ENCODE data around the gene SLX4IP. TPM values are rescaled to one million over a fixed set of nuclear protein-coding genes. Genes with fewer than 3 reads are reported as not detected.

SLX4IP gene
- total and polyA plus RNA-seq, 2 of the 13 experiments (the other 11 are each of a cell fraction or from before 2014, with no cell fraction given): 3.6 to 7.3 TPM

GRCh38 chr20:10673842-10674683, 239.0 kb downstream of the SLX4IP start, which contains the start of gene JAG1 (continued):
- TF ChIP-seq, protein P1, sequence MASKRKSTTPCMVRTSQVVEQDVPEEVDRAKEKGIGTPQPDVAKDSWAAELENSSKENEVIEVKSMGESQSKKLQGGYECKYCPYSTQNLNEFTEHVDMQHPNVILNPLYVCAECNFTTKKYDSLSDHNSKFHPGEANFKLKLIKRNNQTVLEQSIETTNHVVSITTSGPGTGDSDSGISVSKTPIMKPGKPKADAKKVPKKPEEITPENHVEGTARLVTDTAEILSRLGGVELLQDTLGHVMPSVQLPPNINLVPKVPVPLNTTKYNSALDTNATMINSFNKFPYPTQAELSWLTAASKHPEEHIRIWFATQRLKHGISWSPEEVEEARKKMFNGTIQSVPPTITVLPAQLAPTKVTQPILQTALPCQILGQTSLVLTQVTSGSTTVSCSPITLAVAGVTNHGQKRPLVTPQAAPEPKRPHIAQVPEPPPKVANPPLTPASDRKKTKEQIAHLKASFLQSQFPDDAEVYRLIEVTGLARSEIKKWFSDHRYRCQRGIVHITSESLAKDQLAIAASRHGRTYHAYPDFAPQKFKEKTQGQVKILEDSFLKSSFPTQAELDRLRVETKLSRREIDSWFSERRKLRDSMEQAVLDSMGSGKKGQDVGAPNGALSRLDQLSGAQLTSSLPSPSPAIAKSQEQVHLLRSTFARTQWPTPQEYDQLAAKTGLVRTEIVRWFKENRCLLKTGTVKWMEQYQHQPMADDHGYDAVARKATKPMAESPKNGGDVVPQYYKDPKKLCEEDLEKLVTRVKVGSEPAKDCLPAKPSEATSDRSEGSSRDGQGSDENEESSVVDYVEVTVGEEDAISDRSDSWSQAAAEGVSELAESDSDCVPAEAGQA (IDR thresholded peaks at IDR 0.05; ENCODE audit: low read depth): no peak
- TF ChIP-seq, protein P1 (CRISPR knock-in tag; IDR thresholded peaks at IDR 0.05; ENCODE audit: borderline replicate concordance): no peak
- TF ChIP-seq, protein P2, sequence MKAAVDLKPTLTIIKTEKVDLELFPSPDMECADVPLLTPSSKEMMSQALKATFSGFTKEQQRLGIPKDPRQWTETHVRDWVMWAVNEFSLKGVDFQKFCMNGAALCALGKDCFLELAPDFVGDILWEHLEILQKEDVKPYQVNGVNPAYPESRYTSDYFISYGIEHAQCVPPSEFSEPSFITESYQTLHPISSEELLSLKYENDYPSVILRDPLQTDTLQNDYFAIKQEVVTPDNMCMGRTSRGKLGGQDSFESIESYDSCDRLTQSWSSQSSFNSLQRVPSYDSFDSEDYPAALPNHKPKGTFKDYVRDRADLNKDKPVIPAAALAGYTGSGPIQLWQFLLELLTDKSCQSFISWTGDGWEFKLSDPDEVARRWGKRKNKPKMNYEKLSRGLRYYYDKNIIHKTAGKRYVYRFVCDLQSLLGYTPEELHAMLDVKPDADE (CRISPR knock-in tag; IDR thresholded peaks at IDR 0.05): no peak; the same call in 1 of the 2 replicates
- TF ChIP-seq SAFB2 (CRISPR knock-in tag; IDR thresholded peaks at IDR 0.05; ENCODE audit: borderline replicate concordance, low read depth): peak; percentile 45; the same call in 1 of the 2 replicates
- no peak for TF ChIP-seq CC2D1A (CRISPR knock-in tag; IDR thresholded peaks at IDR 0.05)
- TF ChIP-seq ZNF569 (CRISPR knock-in tag; IDR thresholded peaks at IDR 0.05; ENCODE audit: borderline replicate concordance): no peak
- TF ChIP-seq, protein P3, sequence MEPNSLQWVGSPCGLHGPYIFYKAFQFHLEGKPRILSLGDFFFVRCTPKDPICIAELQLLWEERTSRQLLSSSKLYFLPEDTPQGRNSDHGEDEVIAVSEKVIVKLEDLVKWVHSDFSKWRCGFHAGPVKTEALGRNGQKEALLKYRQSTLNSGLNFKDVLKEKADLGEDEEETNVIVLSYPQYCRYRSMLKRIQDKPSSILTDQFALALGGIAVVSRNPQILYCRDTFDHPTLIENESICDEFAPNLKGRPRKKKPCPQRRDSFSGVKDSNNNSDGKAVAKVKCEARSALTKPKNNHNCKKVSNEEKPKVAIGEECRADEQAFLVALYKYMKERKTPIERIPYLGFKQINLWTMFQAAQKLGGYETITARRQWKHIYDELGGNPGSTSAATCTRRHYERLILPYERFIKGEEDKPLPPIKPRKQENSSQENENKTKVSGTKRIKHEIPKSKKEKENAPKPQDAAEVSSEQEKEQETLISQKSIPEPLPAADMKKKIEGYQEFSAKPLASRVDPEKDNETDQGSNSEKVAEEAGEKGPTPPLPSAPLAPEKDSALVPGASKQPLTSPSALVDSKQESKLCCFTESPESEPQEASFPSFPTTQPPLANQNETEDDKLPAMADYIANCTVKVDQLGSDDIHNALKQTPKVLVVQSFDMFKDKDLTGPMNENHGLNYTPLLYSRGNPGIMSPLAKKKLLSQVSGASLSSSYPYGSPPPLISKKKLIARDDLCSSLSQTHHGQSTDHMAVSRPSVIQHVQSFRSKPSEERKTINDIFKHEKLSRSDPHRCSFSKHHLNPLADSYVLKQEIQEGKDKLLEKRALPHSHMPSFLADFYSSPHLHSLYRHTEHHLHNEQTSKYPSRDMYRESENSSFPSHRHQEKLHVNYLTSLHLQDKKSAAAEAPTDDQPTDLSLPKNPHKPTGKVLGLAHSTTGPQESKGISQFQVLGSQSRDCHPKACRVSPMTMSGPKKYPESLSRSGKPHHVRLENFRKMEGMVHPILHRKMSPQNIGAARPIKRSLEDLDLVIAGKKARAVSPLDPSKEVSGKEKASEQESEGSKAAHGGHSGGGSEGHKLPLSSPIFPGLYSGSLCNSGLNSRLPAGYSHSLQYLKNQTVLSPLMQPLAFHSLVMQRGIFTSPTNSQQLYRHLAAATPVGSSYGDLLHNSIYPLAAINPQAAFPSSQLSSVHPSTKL (CRISPR knock-in tag; IDR thresholded peaks at IDR 0.05): peak; percentile 84
- no peak for TF ChIP-seq GLMP (CRISPR knock-in tag; IDR thresholded peaks at IDR 0.05; ENCODE audit: borderline replicate concordance)
- peak; percentile 67 for TF ChIP-seq SMYD3 (CRISPR knock-in tag; IDR thresholded peaks at IDR 0.05)
- TF ChIP-seq SOX13 (IDR thresholded peaks at IDR 0.05): peak; percentile 69; the same call in 1 of the 2 replicates
- TF ChIP-seq SOX13 (CRISPR knock-in tag; conservative IDR thresholded peaks at IDR 0.05 in 1 of 2, IDR thresholded peaks at IDR 0.05 in 1 of 2): 0 out of 4 replicates have a peak, but pooled peaks have one; percentile 12 to 32
- no peak for TF ChIP-seq ZNF589 (CRISPR knock-in tag; conservative IDR thresholded peaks at IDR 0.05)
- peak; percentile 83 for TF ChIP-seq POLR2AphosphoS2 (IDR thresholded peaks at IDR 0.05; ENCODE audit: low read depth, low read length)
